Activated CD8-positive, alpha-beta T cell treated with anti-CD3 and anti-CD28 coated beads for 36 hours (primary cell): ENCODE data around the gene PDIA5. TPM values are rescaled to one million over a fixed set of nuclear protein-coding genes. Genes with fewer than 3 reads are reported as not detected.

Experiments used
- ATAC-seq: fragments of 200-7000 bp; cut with Tn5 transposase; one replicate; pipeline ENCODE4 v1.10.0; 2021; ENCODE audit warnings: mild to moderate bottlenecking, moderate library complexity
- CTCF ChIA-PET: fragments of 350-600 bp; sonication (Branson Sonifier 250); formaldehyde crosslinking; loops from one replicate; lab custom pipeline; 2021; ENCODE audit warnings: antibody characterized with exemption; lab: Charles Lee
- POLR2A ChIA-PET: fragments of 350-600 bp; sonication (Branson Sonifier 250); formaldehyde crosslinking; loops from one replicate; lab custom pipeline; 2021; ENCODE audit warnings: antibody characterized with exemption; lab: Charles Lee
- DNase-seq: peaks from one replicate; pipeline ENCODE4 v3.0.0-alpha.2; 2020
- H3K27ac Mint-ChIP-seq: one replicate; pipeline ENCODE4 v1.8.0; 2021; ENCODE audit warnings: mild to moderate bottlenecking, mixed read lengths
- H3K27me3 Mint-ChIP-seq: one replicate; pipeline ENCODE4 v1.8.0; 2021; ENCODE audit warnings: mixed read lengths
- H3K36me3 Mint-ChIP-seq: one replicate; pipeline ENCODE4 v1.8.0; 2021; ENCODE audit warnings: low read depth, mixed read lengths
- H3K4me1 Mint-ChIP-seq: one replicate; pipeline ENCODE4 v1.8.0; 2021; ENCODE audit warnings: low read depth, mixed read lengths
- H3K4me3 Mint-ChIP-seq: one replicate; pipeline ENCODE4 v1.8.0; 2021; ENCODE audit warnings: mild to moderate bottlenecking, moderate library complexity, mixed read lengths
- H3K9me3 Mint-ChIP-seq: one replicate; pipeline ENCODE4 v1.8.0; 2021; ENCODE audit warnings: mixed read lengths
- CTCF ChIP-seq: fragments of 200-600 bp; IDR thresholded peaks from one replicate; pipeline ENCODE4 v1.8.0; 2022; ENCODE audit warnings: antibody characterized with exemption, mild to moderate bottlenecking
- intact Hi-C: fragments of 100-400 bp; cut with micrococcal nuclease; formaldehyde crosslinking; loops from one replicate; pipeline ENCODE4 v1.10.0; 2022
- total RNA-seq, 2 experiments: library from RNA; stranded (reverse); gene quantifications; one replicate each; pipeline ENCODE4 v1.2.3, GENCODE V29; 2021

Gene PDIA5
- total RNA-seq, 2 experiments from 2014 or later: 17.9 to 19.0 TPM

- no peak overlapping the region for H3K4me3 Mint-ChIP-seq
- ATAC-seq: no peak
- TF ChIP-seq CTCF: no peak
- no peaks in the 10 kb centered on the region for H3K36me3 Mint-ChIP-seq
- H3K27me3 Mint-ChIP-seq: peaks cover 44% of the 10 kb centered on the region
- H3K4me1 Mint-ChIP-seq: peaks cover 6% of the 10 kb centered on the region
- H3K9me3 Mint-ChIP-seq: no peaks in the 10 kb centered on the region
- intact Hi-C loops: no loop called here
- no peak overlapping the region for H3K27ac Mint-ChIP-seq
- CTCF ChIA-PET: interaction anchor here (1.0 to 1.4 kb wide), 2 partner anchors 9 to 11 kb away, joined by 3 read pairs; no protein-coding TSS in a partner anchor
- no peak for DNase-seq
- POLR2A ChIA-PET: no interaction called here
These were observed 34.8 kb upstream of the PDIA5 start for GRCh38 chr3:123032057-123032456.

GRCh38 chr3:123034120-123034519, 32.7 kb upstream of the PDIA5 start:
- no peak overlapping the region for H3K4me3 Mint-ChIP-seq
- ChIA-PET POLR2A (no interaction called here), CTCF (no interaction called here)
- no peaks in the 10 kb centered on the region for H3K4me1 Mint-ChIP-seq
- TF ChIP-seq CTCF: no peak
- H3K27me3 Mint-ChIP-seq: peaks cover 46% of the 10 kb centered on the region
- no peaks in the 10 kb centered on the region for H3K36me3 Mint-ChIP-seq
- intact Hi-C loops: no loop called here
- no peaks in the 10 kb centered on the region for H3K9me3 Mint-ChIP-seq
- ATAC-seq (no peak), DNase-seq (no peak)
- no peak overlapping the region for H3K27ac Mint-ChIP-seq

GRCh38 chr3:123034996-123035395, 31.8 kb upstream of the PDIA5 start:
- ChIA-PET CTCF (no interaction called here), POLR2A (no interaction called here)
- DNase-seq (no peak), ATAC-seq (no peak)
- no peak overlapping the region for H3K27ac Mint-ChIP-seq
- H3K4me3 Mint-ChIP-seq: no peak overlapping the region
- no peaks in the 10 kb centered on the region for H3K9me3 Mint-ChIP-seq
- intact Hi-C loops: no loop called here
- H3K27me3 Mint-ChIP-seq: peaks cover 37% of the 10 kb centered on the region
- no peak for TF ChIP-seq CTCF
- no peaks in the 10 kb centered on the region for H3K4me1 Mint-ChIP-seq
- H3K36me3 Mint-ChIP-seq: no peaks in the 10 kb centered on the region

GRCh38 chr3:123036352-123037014, 30.3 kb upstream of the PDIA5 start:
- H3K27me3 Mint-ChIP-seq: peaks cover 39% of the 10 kb centered on the region
- ATAC-seq: no peak

More at GRCh38 chr3:123036352-123037014, 30.3 kb upstream of the PDIA5 start:
- Mint-ChIP-seq H3K9me3 (no peaks in the 10 kb centered on the region), H3K4me3 (no peak overlapping the region), H3K27ac (no peak overlapping the region), H3K36me3 (no peaks in the 10 kb centered on the region), H3K4me1 (no peaks in the 10 kb centered on the region)
- no peak for DNase-seq
- POLR2A ChIA-PET: no interaction called here
- TF ChIP-seq CTCF: no peak
- intact Hi-C loops: no loop called here
- CTCF ChIA-PET: no interaction called here
